H1 (cell line): ENCODE data around the gene ZIC5. TPM values are rescaled to one million over a fixed set of nuclear protein-coding genes. Genes with fewer than 3 reads are reported as not detected.

Source experiments
- CTCF ChIA-PET: fragments of 300-600 bp; sonication (Branson Sonifier 250); formaldehyde crosslinking; loops from one replicate; lab custom pipeline; 2021; ENCODE audit not compliant: partially characterized antibody; lab: Charles Lee
- POLR2A ChIA-PET: fragments of 300-600 bp; sonication (Branson Sonifier 250); formaldehyde crosslinking; loops from one replicate; lab custom pipeline; 2021; ENCODE audit warnings: inconsistent platforms; ENCODE audit not compliant: partially characterized antibody; lab: Charles Lee
- DNase-seq, 2 experiments: peaks; one replicate each; pipeline versions ENCODE4 v3.0.0 to v3.0.0-alpha.2; 2010 to 2022; ENCODE audit warnings: low spot score in 2 of 2, low read depth in 1 of 2, mixed read lengths in 1 of 2
- FAIRE-seq: peaks from 2 replicates; lab custom pipeline; 2011; peaks lifted over from hg19 to GRCh38; lab: Jason Lieb, UNC
- H2AFZ ChIP-seq: 2 replicates; pipeline ENCODE4 v1.8.1; 2012; ENCODE audit warnings: low read length, inconsistent platforms
- H2AK5ac ChIP-seq: 2 replicates; pipeline ENCODE4 v1.6.1; 2013; ENCODE audit warnings: low read depth, low read length
- H2BK120ac ChIP-seq: replicated peaks from 2 replicates; pipeline ENCODE3; 2013; ENCODE audit warnings: low read depth, low read length, inconsistent platforms
- H2BK12ac ChIP-seq: 2 replicates; pipeline ENCODE4 v1.6.1; 2013; ENCODE audit warnings: low read depth, low read length
- H2BK15ac ChIP-seq: 2 replicates; pipeline ENCODE4 v1.6.1; 2013; ENCODE audit warnings: low read length
- H2BK20ac ChIP-seq: 2 replicates; pipeline ENCODE4 v1.6.1; 2013; ENCODE audit warnings: low read length
- H2BK5ac ChIP-seq: 2 replicates; pipeline ENCODE4 v1.6.1; 2013; ENCODE audit warnings: low read depth, low read length
- H3K14ac ChIP-seq: 2 replicates; pipeline ENCODE4 v1.6.1; 2013; ENCODE audit warnings: inconsistent platforms; ENCODE audit not compliant: insufficient read length
- H3K18ac ChIP-seq: 2 replicates; pipeline ENCODE4 v1.6.1; 2013; ENCODE audit warnings: low read length; ENCODE audit errors: extremely low read depth
- H3K23ac ChIP-seq: 2 replicates; pipeline ENCODE4 v1.6.1; 2013; ENCODE audit warnings: inconsistent platforms; ENCODE audit not compliant: insufficient read length
- H3K23me2 ChIP-seq: 2 replicates; pipeline ENCODE4 v1.6.1; 2013; ENCODE audit warnings: low read depth, low read length
- H3K27ac ChIP-seq: 2 replicates; pipeline ENCODE4 v1.6.1; 2011; ENCODE audit warnings: low read depth, low read length, inconsistent platforms
- H3K27me3 ChIP-seq, 4 experiments: replicated peaks in 1 of 4; 1 replicate in 1 of 4; 2 replicates in 3 of 4; pipeline versions ENCODE4 v1.6.1 to v1.8.1; 2011 to 2013; ENCODE audit warnings: low read length in 3 of 4, mild to moderate bottlenecking in 3 of 4, inconsistent platforms in 2 of 4, mixed read lengths in 2 of 4, moderate library complexity in 1 of 4; ENCODE audit not compliant: control insufficient read depth in 3 of 4, insufficient read depth in 3 of 4; ENCODE audit errors: extremely low read depth in 1 of 4
- H3K36me3 ChIP-seq, 4 experiments: 2 replicates each; pipeline versions ENCODE4 v1.6.1 to v1.8.1; 2011 to 2013; ENCODE audit warnings: mild to moderate bottlenecking in 4 of 4, low read length in 3 of 4, moderate library complexity in 2 of 4, control low read depth in 1 of 4, inconsistent platforms in 1 of 4; ENCODE audit not compliant: insufficient read depth in 4 of 4, control insufficient read depth in 2 of 4
- H3K4ac ChIP-seq: replicated peaks from 2 replicates; pipeline ENCODE3; 2013; ENCODE audit warnings: low read length, low read depth, mixed read lengths, inconsistent platforms; ENCODE audit not compliant: insufficient read length
- H3K4me1 ChIP-seq, 4 experiments: replicated peaks in 1 of 4; 1 replicate in 1 of 4; 2 replicates in 3 of 4; pipeline versions ENCODE4 v1.6.1 to v1.8.1; 2011 to 2013; ENCODE audit warnings: low read length in 3 of 4, inconsistent platforms in 2 of 4, mixed read lengths in 1 of 4; ENCODE audit not compliant: insufficient read depth in 4 of 4, control insufficient read depth in 3 of 4
- H3K4me2 ChIP-seq, 2 experiments: 2 replicates each; pipeline versions ENCODE4 v1.6.1 to v1.8.1; 2011 to 2013; ENCODE audit warnings: low read depth in 2 of 2, low read length in 2 of 2, control low read depth in 1 of 2, inconsistent platforms in 1 of 2, mild to moderate bottlenecking in 1 of 2; ENCODE audit not compliant: insufficient read depth in 1 of 2
- H3K4me3 ChIP-seq, 4 experiments: fragments of 200-600, 300-600 bp in 1 of 4; sonication (generic), shearing (Covaris generic), sonication (Bioruptor Twin) in 1 of 4; 2 replicates each; pipeline versions ENCODE4 v1.5.1 to v1.8.1; 2011 to 2016; ENCODE audit warnings: low read length in 4 of 4, low read depth in 3 of 4, control low read depth in 2 of 4, inconsistent platforms in 2 of 4, mild to moderate bottlenecking in 2 of 4, mixed read lengths in 1 of 4, moderate library complexity in 1 of 4; ENCODE audit not compliant: insufficient read depth in 2 of 4; ENCODE audit errors: extremely low read depth in 1 of 4
- H3K56ac ChIP-seq: replicated peaks from 2 replicates; pipeline ENCODE3; 2013; ENCODE audit warnings: low read depth, mild to moderate bottlenecking, mixed read lengths, low read length, inconsistent platforms; ENCODE audit not compliant: insufficient read length
- H3K79me1 ChIP-seq: 2 replicates; pipeline ENCODE4 v1.6.1; 2013; ENCODE audit warnings: low read depth, low read length, control low read depth
- H3K79me2 ChIP-seq, 2 experiments: 2 replicates each; pipeline versions ENCODE4 v1.6.1 to v1.8.1; 2012 to 2013; ENCODE audit warnings: low read length in 2 of 2, mild to moderate bottlenecking in 2 of 2, inconsistent platforms in 1 of 2; ENCODE audit not compliant: insufficient read depth in 2 of 2, control insufficient read depth in 1 of 2
- H3K9ac ChIP-seq, 4 experiments: replicated peaks in 1 of 4; 1 replicate in 1 of 4; 2 replicates in 3 of 4; pipeline versions ENCODE4 v1.6.1 to v1.8.1; 2011 to 2013; ENCODE audit warnings: low read depth in 3 of 4, low read length in 3 of 4, control low read depth in 2 of 4, mild to moderate bottlenecking in 2 of 4, moderate library complexity in 2 of 4, inconsistent platforms in 1 of 4; ENCODE audit errors: extremely low read depth in 1 of 4
- H3K9me3 ChIP-seq, 2 experiments: 2 replicates each; pipeline versions ENCODE4 v1.6.1 to v1.8.1; 2012 to 2013; ENCODE audit warnings: mild to moderate bottlenecking in 2 of 2, moderate library complexity in 2 of 2, control low read depth in 1 of 2, inconsistent platforms in 1 of 2, low read depth in 1 of 2, low read length in 1 of 2, mixed read lengths in 1 of 2; ENCODE audit not compliant: insufficient read depth in 2 of 2
- H4K20me1 ChIP-seq, 2 experiments: replicated peaks in 1 of 2; 2 replicates each; pipeline versions ENCODE3 to v1.8.1; 2011 to 2013; ENCODE audit warnings: inconsistent platforms in 2 of 2, low read length in 2 of 2, mild to moderate bottlenecking in 1 of 2; ENCODE audit not compliant: insufficient read depth in 2 of 2, control insufficient read depth in 1 of 2
- H4K5ac ChIP-seq: 2 replicates; pipeline ENCODE4 v1.6.1; 2013; ENCODE audit warnings: low read length, low read depth, mixed read lengths, inconsistent platforms; ENCODE audit not compliant: insufficient read length
- H4K8ac ChIP-seq: 2 replicates; pipeline ENCODE4 v1.8.0; 2013; ENCODE audit warnings: mild to moderate bottlenecking, moderate library complexity, low read length, inconsistent platforms; ENCODE audit not compliant: insufficient read depth; ENCODE audit errors: extremely low read depth
- H4K91ac ChIP-seq: replicated peaks from 2 replicates; pipeline ENCODE3; 2013; ENCODE audit warnings: low read length, mixed read lengths, inconsistent platforms; ENCODE audit not compliant: insufficient read length
- KDM4A ChIP-seq: IDR thresholded peaks from one replicate; pipeline ENCODE4 v1.7.1; 2012; ENCODE audit warnings: low read depth, mild to moderate bottlenecking, moderate library complexity, low read length, inconsistent platforms; ENCODE audit not compliant: severe bottlenecking
- WGBS, 2 experiments: shearing (Covaris generic) in 1 of 2; methylation state at CpG; one replicate each; pipeline versions ENCODE4 v1.1.6 to v1.1.7; 2013 to 2015; ENCODE audit warnings: low lambda C conversion rate in 2 of 2, mixed read lengths in 2 of 2, inconsistent platforms in 1 of 2, low coverage in 1 of 2, missing lambda C conversion rate in 1 of 2; ENCODE audit not compliant: insufficient replicate concordance in 2 of 2, insufficient coverage in 1 of 2, insufficient read length in 1 of 2; ENCODE audit errors: extremely low coverage in 1 of 2, missing lambda C conversion rate in 1 of 2; 5-methylcytosine and 5-hydroxymethylcytosine counted together
- polyA plus RNA-seq, 7 experiments: library from polyadenylated mRNA; depleted of rRNA in 3 of 7; stranded (reverse) in 5 of 7; unstranded in 2 of 7; fragments of >200 nt in 5 of 7; fragments of 200-250 nt in 2 of 7; gene quantifications; 1 replicate in 5 of 7; 2 replicates in 1 of 7; 4 replicates in 1 of 7; pipeline versions ENCODE4 v1.2.1 to v1.2.3, GENCODE V29; 2011 to 2013; ENCODE audit warnings: missing spikeins in 2 of 7, mixed read lengths in 2 of 7
- total RNA-seq: library from RNA; stranded (reverse); fragmentation: NEBNext Ultra II Directional; extraction: Animal tissue kit (Norgen Biotek cat#: 25700); gene quantifications from 2 replicates; pipeline ENCODE4 v1.2.1, GENCODE V29; 2021

ZIC5 gene
- total and polyA plus RNA-seq, 2 of the 8 experiments (the other 6 are each of a cell fraction or from before 2014, with no cell fraction given), result 14.2 to 52.7 TPM

GRCh38 chr13:99961636-99962035 is 9.9 kb downstream of the ZIC5 start:
- POLR2A ChIA-PET, result interaction anchor here (1.0 to 8.9 kb wide), 12 partner anchors 9 to 306 kb away, joined by 3 to 80 read pairs (median 4); partner anchors contain the start of genes ZIC2 and ZIC5
- peaks cover 0 to 23% of the 10 kb centered on the region in 2 experiments; a peak in 3 of 4 replicates for H3K79me2 ChIP-seq
- H2BK5ac ChIP-seq, result no peak overlapping the region
- H4K8ac ChIP-seq, result no peak overlapping the region
- H3K9ac ChIP-seq, result no peak overlapping the region
- no peak overlapping the region for H3K23ac ChIP-seq
- no peak overlapping the region for H4K91ac ChIP-seq
- no peak for TF ChIP-seq KDM4A
- no peaks in the 10 kb centered on the region for H3K9me3 ChIP-seq
- no peak overlapping the region for H3K56ac ChIP-seq
- no peak overlapping the region for H2BK15ac ChIP-seq
- H3K79me1 ChIP-seq, result no peaks in the 10 kb centered on the region; the same call in 1 of the 2 replicates
- FAIRE-seq, result no peak
- H2AK5ac ChIP-seq, result no peak overlapping the region
- peaks cover 10 to 19% of the 10 kb centered on the region in 2 experiments for H4K20me1 ChIP-seq
- no peak overlapping the region for H3K4ac ChIP-seq
- no peak overlapping the region for H4K5ac ChIP-seq
- H3K36me3 ChIP-seq, result peaks cover 0 to 39% (median 20%) of the 10 kb centered on the region in 4 experiments; a peak in 6 of 8 replicates
- H2BK20ac ChIP-seq, result no peak overlapping the region
- no peak overlapping the region for H3K14ac ChIP-seq
- 58% methylated on average over 8 of the region's 8 CpGs; no CpG with 5 or more reads in 1 of the 2 experiments for WGBS, 2 experiments
- H2AFZ ChIP-seq, result no peak overlapping the region
- no peak overlapping the region for H2BK12ac ChIP-seq
- peaks cover 30% of the 10 kb centered on the region for H3K23me2 ChIP-seq
- no peak overlapping the region for H3K18ac ChIP-seq
- no peak overlapping the region for H3K4me3 ChIP-seq
- H3K27me3 ChIP-seq, result peaks cover 2 to 38% (median 29%) of the 10 kb centered on the region in 4 experiments; a peak in 6 of 7 replicates
- CTCF ChIA-PET, result interaction anchor here (0.7 to 11.7 kb wide), 7 partner anchors 11 to 305 kb away, joined by 3 to 93 read pairs (median 3); partner anchors contain the start of gene ZIC2
- H2BK120ac ChIP-seq, result no peak overlapping the region
- no peak overlapping the region for H3K27ac ChIP-seq
- H3K4me2 ChIP-seq, result peak overlapping the region in 1 of 2 experiments; percentile 98; a peak in 1 of 4 replicates
- H3K4me1 ChIP-seq, result peaks cover 5 to 29% (median 19%) of the 10 kb centered on the region in 4 experiments
- DNase-seq, result no peak
